Gastrocnemius medialis (tissue), 4 donors: Measurements from ENCODE around the gene HECTD4. TPM values are rescaled to one million over a fixed set of nuclear protein-coding genes. Genes with fewer than 3 reads are reported as not detected.
"Not testable (repeated sequence)": the region's sequence is repeated elsewhere in the genome, so short reads cannot be mapped to it uniquely, and the experiment has no call there.

Source experiments
- ATAC-seq, 2 donors: fragments of 150-250 bp; one replicate each; pipeline ENCODE4 v1.9.1; 2016
- DNase-seq, 2 donors: peaks; one replicate each; pipeline ENCODE4 v3.0.0-alpha.2; 2019
- H3K27ac ChIP-seq, 4 donors: fragments of 200-600 bp; sonication (generic); 1 replicate in 1 of 4; 2 replicates in 3 of 4; pipeline ENCODE4 v1.5.1; 2016 to 2018; ENCODE audit warnings: mild to moderate bottlenecking in 2 of 4, moderate library complexity in 1 of 4
- H3K27me3 ChIP-seq, 3 donors: fragments of 200-600 bp; sonication (generic) in 2 of 3; 1 replicate in 1 of 3; 2 replicates in 2 of 3; pipeline versions ENCODE4 v1.5.1 to v1.6.0; 2016 to 2019; ENCODE audit warnings: mild to moderate bottlenecking in 1 of 3, moderate library complexity in 1 of 3
- H3K36me3 ChIP-seq, 2 donors: fragments of 200-600 bp; sonication (generic) in 1 of 2; one replicate each; pipeline ENCODE4 v1.5.1; 2017 to 2018
- H3K4me1 ChIP-seq, 2 donors: fragments of 200-600 bp; sonication (generic) in 1 of 2; one replicate each; pipeline ENCODE4 v1.5.1; 2016 to 2017; ENCODE audit warnings: mild to moderate bottlenecking in 2 of 2
- H3K4me3 ChIP-seq, 4 donors: fragments of 200-600 bp; sonication (generic) in 3 of 4; 1 replicate in 1 of 4; 2 replicates in 3 of 4; pipeline ENCODE4 v1.5.1; 2016 to 2019; ENCODE audit warnings: mild to moderate bottlenecking in 2 of 4
- H3K9me3 ChIP-seq, 3 donors: fragments of 200-600 bp; sonication (generic) in 2 of 3; 1 replicate in 1 of 3; 2 replicates in 2 of 3; pipeline ENCODE4 v1.5.1; 2016 to 2019
- CTCF ChIP-seq, 5 experiments: fragments of 450-650 bp in 3 of 5; fragments of 200-600 bp in 2 of 5; sonication (generic) in 2 of 5; IDR thresholded peaks in 4 of 5; conservative IDR thresholded peaks in 1 of 5; 1 replicate in 4 of 5; 2 replicates in 1 of 5; pipeline ENCODE4 v1.5.1; 2016 to 2019; ENCODE audit warnings: antibody characterized with exemption in 5 of 5, mild to moderate bottlenecking in 3 of 5, moderate library complexity in 3 of 5
- POLR2A ChIP-seq, 2 donors: fragments of 450-650 bp; IDR thresholded peaks; one replicate each; pipeline ENCODE4 v1.6.1; 2017; ENCODE audit warnings: antibody characterized with exemption in 2 of 2, mild to moderate bottlenecking in 2 of 2, moderate library complexity in 2 of 2
- in situ Hi-C, 4 donors: fragments of 200-750 bp; cut with MboI; loops; one replicate each; pipeline versions ENCODE4 v1.15.0 to v1.8.0; 2017; ENCODE audit warnings: low sequenced_read_pairs in 4 of 4
- intact Hi-C: fragments of 100-400 bp; cut with DNase I; formaldehyde crosslinking; loops from one replicate; pipeline ENCODE4 v1.15.1; 2023; ENCODE audit warnings: low total_unique reads
- total RNA-seq, 4 donors: library from RNA; depleted of rRNA; stranded (reverse); fragments of >200 nt; gene quantifications; one replicate each; pipeline versions ENCODE4 v1.1.0 to v1.2.3, GENCODE V29; 2016

Gene HECTD4
- total RNA-seq, 4 donors from 2014 or later = 12.9 to 23.3 (median 16.8) TPM

- no peak for TF ChIP-seq POLR2A (IDR thresholded peaks at IDR 0.05)
- TF ChIP-seq CTCF (IDR thresholded peaks at IDR 0.05 in 4 of 5, conservative IDR thresholded peaks at IDR 0.05 in 1 of 5) = no peak
- H3K27me3 ChIP-seq = no peaks in the 10 kb centered on the region
- peak overlapping the region in 1 of 4 donors; percentile 64 for H3K27ac ChIP-seq
- no peaks in the 10 kb centered on the region for H3K36me3 ChIP-seq
- H3K9me3 ChIP-seq = no peaks in the 10 kb centered on the region
- peaks cover 47 to 52% of the 10 kb centered on the region in 2 donors for H3K4me1 ChIP-seq
- H3K4me3 ChIP-seq = no peak overlapping the region
- intact Hi-C loops (no loop called here), in situ Hi-C loops (no loop called here)
- ATAC-seq (no peak), DNase-seq (no peak)
Observed at GRCh38 chr12:112349431-112349830, 32.8 kb downstream of the HECTD4 start.

- DNase-seq, H3K27me3 ChIP-seq, H3K9me3 ChIP-seq, in situ Hi-C loops, intact Hi-C loops, H3K36me3 ChIP-seq, H3K4me3 ChIP-seq, H3K27ac ChIP-seq, ATAC-seq: not testable (repeated sequence)
- H3K4me1 ChIP-seq = peaks cover 47 to 49% of the 10 kb centered on the region in 2 donors
Observed at GRCh38 chr12:112348926-112349325, 33.3 kb downstream of the HECTD4 start.

GRCh38 chr12:112347581-112347982 is 34.6 kb downstream of the HECTD4 start:
- in situ Hi-C loops (no loop called here), intact Hi-C loops (no loop called here)
- Histone ChIP-seq H3K4me3 (no peak overlapping the region), H3K4me1 (peaks cover 43 to 44% of the 10 kb centered on the region in 2 donors), H3K9me3 (no peaks in the 10 kb centered on the region), H3K27me3 (no peaks in the 10 kb centered on the region), H3K27ac (no peak overlapping the region), H3K36me3 (no peaks in the 10 kb centered on the region)
- no peak for DNase-seq
- ATAC-seq = no peak
- no peak for TF ChIP-seq POLR2A (IDR thresholded peaks at IDR 0.05)
- TF ChIP-seq CTCF (IDR thresholded peaks at IDR 0.05 in 4 of 5, conservative IDR thresholded peaks at IDR 0.05 in 1 of 5) = no peak

- H3K4me3 ChIP-seq = no peak overlapping the region
- in situ Hi-C loops (no loop called here), intact Hi-C loops (no loop called here)
- no peaks in the 10 kb centered on the region for H3K27me3 ChIP-seq
- no peaks in the 10 kb centered on the region for H3K9me3 ChIP-seq
- DNase-seq (no peak), ATAC-seq (no peak)
- no peak overlapping the region for H3K27ac ChIP-seq
- H3K4me1 ChIP-seq = peaks cover 40 to 45% of the 10 kb centered on the region in 2 donors
- TF ChIP-seq CTCF (IDR thresholded peaks at IDR 0.05 in 4 of 5, conservative IDR thresholded peaks at IDR 0.05 in 1 of 5) (no peak), POLR2A (IDR thresholded peaks at IDR 0.05) (no peak)
- no peaks in the 10 kb centered on the region for H3K36me3 ChIP-seq
Observed at GRCh38 chr12:112346194-112346593, 36.0 kb downstream of the HECTD4 start.

GRCh38 chr12:112344220-112344619 is 38.0 kb downstream of the HECTD4 start:
- H3K4me1 ChIP-seq = peaks cover 27 to 28% of the 10 kb centered on the region in 2 donors
- intact Hi-C loops = no loop called here

More at GRCh38 chr12:112344220-112344619, 38.0 kb downstream of the HECTD4 start:
- Histone ChIP-seq H3K36me3 (no peaks in the 10 kb centered on the region), H3K4me3 (no peak overlapping the region), H3K27ac (no peak overlapping the region), H3K9me3 (no peaks in the 10 kb centered on the region), H3K27me3 (no peaks in the 10 kb centered on the region)
- no peak for DNase-seq
- no peak for ATAC-seq
- in situ Hi-C loops = no loop called here
- TF ChIP-seq POLR2A (IDR thresholded peaks at IDR 0.05) (no peak), CTCF (IDR thresholded peaks at IDR 0.05 in 4 of 5, conservative IDR thresholded peaks at IDR 0.05 in 1 of 5) (no peak)
